GM18868 (cell line): ENCODE measurements around the gene BTBD8.
"Not testable (repeated sequence)": the region's sequence is repeated elsewhere in the genome, so short reads cannot be mapped to it uniquely, and the experiment has no call there.

ENCODE experiments used
- ATAC-seq: cut with Tn5 transposase; IDR thresholded peaks from one replicate; pipeline ENCODE4 v1.9.1; 2021; ENCODE audit warnings: mild to moderate bottlenecking, moderate library complexity; ENCODE audit not compliant: unreplicated experiment

BTBD8 gene

DNA sequence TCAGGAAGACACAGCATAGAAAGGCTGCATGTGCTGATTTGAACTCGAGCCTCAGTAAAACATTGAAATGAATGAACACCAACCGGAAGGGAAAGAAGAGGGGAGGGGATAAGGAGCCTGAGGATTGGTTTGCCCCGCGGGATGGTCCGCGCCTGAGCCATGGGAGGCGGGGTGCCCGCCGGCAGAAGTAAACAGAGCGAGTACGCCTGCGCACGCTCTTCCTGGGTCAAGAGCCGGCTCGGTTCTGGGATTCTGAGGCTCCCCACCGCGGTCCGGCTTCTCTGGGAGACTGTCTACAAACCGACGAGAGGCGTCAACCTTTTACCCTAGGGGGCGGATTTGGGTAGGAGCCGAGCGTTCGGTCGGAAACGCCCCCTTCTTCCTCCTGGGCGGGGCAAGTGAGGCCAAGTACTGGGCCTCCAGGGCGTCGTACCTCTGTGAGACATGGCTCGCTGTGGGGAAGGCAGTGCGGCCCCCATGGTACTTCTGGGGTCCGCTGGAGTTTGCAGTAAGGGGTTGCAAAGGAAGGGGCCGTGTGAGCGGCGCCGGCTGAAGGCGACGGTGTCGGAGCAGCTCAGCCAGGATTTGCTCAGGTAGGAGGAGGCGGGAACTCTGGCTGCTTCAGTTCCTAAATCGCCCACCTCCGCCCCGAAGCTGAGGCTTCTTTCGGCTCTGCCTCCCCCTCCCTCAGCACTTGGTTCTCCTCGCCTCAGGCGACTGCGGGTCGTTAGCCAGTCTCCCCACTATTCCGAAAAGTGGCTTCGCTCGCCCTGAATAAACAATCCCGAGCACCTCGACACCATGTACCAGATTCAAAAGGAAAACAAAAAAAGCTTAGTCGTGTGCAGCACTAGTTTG, at the start of gene BTBD8:
BTBD8 (plus strand) TSS at position 218 of the 858 bp plus-strand sequence; CDS start at position 445, 227 bp downstream.
- peak; percentile 95 for ATAC-seq

DNA sequence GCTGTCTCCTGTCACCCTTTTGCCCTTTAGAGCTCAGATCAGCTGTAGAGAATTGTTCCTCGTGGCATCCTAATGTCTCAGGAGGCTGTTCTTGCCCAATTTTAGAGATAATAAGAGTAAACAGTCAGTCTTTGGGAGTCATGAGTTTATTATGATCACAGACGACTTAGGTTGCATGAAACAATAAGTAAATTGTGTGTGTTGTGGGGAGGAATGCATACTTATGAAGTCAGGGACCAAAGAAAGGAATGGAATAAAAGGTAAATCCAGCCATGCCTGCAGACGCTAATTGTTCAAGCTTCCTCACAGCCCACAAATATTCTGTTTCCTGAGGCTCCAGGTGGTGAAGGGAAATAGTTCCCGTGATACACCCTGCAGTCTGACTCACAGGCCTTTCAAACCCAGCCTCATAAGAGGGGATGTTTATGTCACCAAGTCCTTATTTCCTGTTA, 49.5 kb upstream of the BTBD8 start:
- ATAC-seq: no peak

DNA sequence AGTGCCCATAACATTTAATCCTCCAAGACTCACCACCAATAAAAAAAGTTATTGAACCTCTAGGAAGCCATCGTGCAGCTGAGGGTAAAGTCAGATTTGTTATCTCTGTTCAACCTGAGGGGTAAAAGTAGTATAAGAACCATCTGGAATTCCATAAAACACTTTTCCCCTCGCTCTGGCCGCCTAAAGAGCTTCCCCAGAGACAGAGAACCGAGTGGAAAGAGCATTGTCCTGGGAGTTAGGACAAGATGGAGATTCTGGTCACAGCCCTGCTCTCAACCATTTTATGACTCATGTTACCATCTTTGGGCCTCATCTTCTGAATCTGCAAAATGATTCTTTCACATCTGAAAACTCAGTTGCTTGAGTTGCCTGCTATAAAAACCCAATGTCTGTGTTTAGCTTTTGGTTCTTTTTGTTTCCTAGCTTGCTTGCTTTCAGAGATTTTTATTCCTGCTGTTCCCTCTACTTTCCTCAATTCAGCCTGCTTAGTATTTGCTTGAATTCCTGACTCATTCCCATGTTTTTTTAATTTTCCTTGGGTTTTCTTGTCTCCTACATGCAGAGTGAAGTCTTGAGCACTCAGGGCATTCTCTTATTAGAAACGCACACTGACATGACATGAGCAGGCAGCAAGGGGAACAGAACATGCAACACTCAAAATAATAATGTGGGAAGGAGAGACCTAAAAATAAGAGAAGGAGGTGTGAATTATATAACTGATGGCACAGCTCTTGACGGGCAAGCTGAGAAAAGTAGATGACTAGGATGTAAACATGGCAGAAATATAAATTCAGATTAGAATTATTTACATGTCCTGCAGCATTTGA, 48.6 kb upstream of the BTBD8 start:
- no peak for ATAC-seq

DNA sequence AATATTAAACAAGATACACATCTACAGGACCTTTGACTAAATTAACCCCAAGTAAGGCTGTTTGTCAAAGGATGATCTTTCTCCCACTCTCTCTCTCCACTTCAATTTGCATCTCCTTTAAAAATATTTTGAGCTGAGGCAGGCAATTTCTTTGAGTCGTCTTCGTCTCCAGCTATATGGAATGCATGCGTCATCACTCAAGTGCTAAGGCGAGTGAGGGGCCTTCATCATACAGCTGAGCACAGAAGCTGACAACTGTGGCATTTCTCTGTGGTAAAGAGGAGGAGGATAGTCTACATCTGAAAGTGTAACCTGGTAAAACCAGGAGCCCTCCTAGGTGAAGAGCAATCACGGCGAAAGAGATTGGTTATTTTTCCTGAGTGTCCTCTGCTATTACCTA, 42.7 kb upstream of the BTBD8 start:
- ATAC-seq: no peak

DNA sequence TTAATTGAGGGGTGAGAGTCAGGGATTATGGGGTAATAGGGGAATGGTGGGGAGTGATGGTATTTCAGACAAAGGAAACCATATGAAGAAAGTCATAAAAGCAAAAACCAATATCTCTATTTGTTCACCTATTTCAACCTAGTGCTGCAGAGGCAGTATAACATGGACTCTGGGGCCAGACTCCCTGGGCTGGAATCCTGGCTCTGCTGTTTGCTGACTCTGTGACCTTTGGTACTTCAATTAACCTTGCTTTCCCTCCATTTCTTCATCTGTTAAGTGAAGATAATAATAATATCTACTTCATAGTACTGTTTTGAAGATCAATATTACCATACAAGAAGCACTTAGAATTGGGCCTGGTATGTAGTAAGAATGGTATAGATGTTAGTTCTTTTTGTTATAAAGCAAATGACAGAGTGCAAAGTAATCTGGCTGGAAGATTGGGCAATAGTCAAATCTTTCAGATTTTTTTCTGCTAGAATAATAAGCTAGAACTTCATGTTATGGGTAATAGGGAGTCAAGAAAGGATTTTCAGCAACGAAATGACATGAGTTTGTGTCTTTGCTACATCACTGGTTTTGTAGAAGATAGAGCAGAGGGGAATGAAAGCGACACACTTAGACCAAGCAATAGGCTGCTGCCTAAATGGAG, 41.3 kb upstream of the BTBD8 start:
- ATAC-seq: no peak

DNA sequence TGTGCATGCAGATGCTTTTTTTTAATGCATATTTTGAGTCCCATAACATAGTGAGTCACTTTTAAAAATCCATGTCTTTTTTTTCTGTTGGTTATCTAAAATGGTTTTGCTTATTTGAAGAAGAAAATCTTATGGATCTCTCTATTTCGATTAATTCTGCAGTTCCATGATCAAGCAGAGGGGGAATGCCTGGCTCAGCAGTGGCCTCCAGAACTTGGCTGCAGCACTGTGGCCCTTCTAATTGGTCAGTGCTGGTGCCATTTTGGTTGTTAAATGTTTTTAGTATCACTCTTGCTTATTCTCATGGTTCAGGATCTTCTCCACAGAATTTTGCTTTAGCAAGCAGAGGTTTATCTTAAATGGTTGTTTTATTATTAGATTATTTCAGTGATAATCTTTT, 39.2 kb upstream of the BTBD8 start:
- no peak for ATAC-seq

DNA sequence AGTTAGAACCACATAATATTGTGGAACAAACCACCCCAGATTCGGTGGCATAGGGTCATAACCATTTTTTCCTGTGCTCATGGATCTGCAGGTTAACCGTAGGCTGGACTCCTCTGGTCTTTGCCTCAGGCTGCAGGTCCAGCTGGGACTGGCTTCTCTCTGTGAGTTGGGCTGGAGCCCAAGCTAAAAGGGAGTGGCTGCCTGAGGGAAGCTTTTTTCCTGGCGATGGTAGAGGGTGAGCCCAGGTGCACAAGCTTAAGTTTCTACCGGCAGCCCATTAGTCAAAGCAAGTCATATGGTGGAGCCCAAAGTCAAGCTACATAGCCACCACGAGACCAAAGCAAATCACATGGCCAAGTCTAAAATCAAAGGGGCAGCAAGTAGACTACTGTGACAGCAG, 36.5 kb upstream of the BTBD8 start:
- no peak for ATAC-seq

DNA sequence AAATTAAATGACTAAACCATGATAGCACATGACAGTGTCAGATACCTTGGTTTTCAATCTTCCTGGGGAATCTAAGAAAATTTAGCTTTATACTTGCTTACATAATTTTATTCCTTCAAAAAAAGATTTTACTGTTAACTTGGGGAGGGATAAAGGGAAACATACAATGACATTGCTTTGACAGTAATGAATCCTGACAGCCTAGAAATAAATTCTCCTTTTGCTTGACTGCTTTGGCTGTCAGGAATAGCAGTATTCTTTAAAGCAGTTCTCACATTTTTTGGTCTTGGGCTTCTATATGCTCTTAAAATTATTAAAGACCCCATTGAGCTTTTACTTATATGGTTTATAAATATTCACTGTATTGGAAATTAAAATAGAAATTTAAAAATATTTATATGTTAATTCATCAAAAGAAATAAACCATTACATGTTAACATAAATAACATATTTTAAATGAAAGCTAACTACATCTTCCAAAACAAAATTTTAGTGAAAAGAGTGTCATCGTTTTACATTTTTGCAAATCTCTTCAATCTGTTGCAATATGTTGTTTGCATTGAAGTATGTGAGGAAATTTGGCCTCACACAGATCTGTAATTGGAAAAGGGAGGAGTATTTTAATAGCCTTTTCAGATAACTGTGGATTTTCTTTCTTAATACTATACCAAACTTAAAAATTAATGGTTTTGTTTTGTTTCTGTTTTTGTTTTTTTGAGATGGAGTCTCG, 34.2 kb upstream of the BTBD8 start:
- ATAC-seq: no peak

DNA sequence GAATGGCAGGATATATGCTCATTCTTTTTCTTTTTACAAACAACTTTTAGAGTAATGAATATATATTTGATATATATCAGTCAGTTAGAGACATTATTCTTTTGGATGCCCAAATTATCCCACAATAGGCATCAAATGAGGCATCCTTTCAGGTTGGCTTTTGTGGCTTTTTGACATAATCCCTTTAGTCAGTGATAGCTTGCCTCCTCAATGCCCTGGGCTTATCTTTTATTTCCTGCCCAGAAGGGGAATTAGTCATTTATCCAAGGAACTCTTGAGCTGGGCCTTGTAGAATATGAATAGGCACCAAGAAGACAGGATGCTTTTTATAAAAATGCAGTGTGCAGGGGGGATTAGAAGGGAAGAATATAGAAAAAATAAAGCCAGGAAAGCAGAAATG, 28.2 kb upstream of the BTBD8 start:
- ATAC-seq: no peak

DNA sequence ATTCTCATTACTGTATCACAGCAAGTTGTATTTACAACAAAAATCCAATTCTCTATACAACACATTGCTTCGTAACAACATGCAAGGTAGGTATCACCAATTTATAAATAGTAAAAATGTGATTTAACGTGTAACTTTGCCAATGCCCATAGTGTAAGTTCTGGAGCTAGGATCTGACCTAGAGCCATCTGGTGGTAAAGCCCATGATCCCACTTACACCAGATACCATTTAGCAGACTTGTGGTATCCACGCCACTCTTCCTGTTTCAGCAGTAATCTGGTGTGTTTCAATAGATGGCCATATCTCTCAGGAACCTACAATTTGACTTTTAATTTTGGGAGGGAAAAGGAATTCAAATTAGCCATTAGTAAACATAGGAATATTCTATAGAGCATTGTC, 15.1 kb upstream of the BTBD8 start:
- no peak for ATAC-seq

DNA sequence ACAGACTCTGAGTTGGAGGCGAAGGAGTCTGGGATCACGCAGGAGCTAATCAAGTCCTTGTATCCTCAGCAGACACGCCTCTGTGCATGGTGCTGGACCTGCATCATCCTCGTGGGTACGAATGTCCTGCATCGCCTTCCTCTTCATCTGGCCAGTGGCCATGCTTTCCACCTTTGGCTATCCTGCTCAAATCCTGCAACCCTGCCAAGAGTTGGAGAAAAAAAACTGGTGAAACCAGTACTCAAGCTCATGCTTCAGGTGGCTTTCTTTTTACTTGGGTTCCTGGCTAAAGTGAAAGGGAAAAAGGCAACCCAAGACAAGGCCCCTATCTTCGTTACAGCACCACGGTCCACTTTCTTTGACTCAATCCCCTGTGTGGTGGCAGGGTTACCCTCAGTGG, 13.8 kb upstream of the BTBD8 start:
- no peak for ATAC-seq

DNA sequence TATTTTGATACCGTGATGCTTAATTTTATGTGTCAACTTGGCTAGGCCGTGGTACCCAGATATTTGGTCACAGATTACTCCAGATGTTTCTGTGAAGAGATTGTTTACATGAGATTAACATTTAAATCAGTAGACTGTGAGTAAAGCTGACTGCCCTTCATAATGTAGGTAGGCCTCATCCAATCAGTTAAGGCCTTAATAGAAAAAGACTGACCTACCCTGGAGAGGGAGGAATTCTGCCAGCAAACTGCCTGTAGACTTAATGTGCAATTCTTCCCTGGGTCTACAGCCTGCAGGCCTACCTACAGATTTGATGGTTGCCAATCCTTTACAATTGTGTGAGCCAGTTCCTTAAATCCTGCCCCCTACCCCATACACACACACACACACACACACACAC, 9.3 kb upstream of the BTBD8 start:
- ATAC-seq: no peak

DNA sequence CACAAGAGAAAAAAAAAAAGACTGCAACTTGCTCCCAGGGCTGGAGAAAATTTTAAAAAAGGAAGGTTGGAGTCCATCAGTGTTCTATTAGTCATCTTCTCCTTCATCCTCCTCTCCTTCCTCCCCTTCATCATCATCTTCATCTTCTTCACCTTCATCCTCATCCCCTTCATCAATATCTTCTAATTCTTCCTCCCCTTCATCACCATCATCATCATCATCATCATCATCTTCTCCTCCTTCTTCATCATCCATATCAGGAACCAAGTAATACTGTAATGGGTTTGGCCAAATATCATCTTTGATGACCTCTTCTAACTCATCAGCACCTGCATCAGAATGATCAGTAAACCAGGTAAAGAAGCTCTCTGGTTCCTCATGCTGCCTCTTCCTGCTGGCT, 5.7 kb upstream of the BTBD8 start:
- not testable (repeated sequence) for ATAC-seq

DNA sequence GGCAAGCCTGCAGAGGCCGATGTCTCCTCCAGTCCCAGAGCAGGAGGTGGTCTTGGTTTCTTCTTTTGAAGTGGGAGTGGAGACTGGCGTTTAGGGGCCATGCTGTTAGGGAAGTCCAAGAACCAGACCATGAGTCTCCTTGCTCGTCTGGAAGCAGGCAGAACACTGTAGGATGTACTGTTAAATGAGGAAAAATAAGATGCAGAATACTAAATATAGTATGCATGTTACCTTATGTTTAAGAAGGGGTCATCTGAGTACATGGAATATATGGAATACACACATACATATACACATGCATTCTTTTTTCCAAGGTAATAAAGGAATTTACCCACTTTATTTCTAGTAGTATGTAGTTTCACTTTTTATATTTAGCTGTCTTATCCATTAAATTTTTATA, 4.8 kb upstream of the BTBD8 start, which contains the start of gene SETSIP:
SETSIP (minus strand) TSS at position 101 of the 400 bp plus-strand sequence; CDS start at position 101, 0 bp downstream.
- ATAC-seq: no peak

DNA sequence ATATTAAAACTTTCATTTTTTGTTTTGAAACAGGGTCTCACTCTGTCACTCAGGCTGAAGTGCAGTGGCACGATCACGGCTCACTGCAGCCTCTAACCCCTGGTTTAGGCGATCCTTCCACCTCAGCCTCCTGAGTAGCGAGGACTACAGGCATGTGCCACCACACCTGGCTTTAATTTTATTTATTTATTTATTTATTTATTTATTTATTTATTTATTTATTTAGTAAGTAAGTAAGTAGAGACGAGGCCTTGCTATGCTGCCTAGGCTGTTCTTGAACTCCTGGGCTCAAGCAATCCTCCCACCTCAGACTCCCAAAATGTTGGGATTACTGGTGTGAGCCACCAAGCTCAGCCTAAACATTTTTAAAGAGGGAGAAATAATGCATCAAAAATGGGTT, 3.8 kb upstream of the BTBD8 start:
- no peak for ATAC-seq

DNA sequence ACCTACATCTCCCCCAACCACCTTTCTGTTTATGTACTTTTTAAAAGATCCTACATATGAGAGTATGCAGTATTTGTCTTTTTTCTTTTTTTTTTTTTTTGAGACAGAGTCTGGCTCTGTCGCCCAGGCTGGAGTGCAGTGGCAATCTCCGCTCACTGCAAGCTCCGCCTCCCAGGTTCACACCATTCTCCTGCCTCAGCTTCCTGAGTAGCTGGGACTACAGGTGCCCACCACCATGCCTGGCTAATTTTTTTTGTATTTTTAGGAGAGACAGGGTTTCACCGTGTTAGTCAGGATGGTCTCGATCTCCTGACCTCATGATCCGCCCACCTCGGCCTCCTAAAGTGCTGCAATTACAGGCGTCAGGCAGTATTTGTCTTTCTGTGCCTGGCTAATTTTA, 2.1 kb upstream of the BTBD8 start:
- ATAC-seq: not testable (repeated sequence)

DNA sequence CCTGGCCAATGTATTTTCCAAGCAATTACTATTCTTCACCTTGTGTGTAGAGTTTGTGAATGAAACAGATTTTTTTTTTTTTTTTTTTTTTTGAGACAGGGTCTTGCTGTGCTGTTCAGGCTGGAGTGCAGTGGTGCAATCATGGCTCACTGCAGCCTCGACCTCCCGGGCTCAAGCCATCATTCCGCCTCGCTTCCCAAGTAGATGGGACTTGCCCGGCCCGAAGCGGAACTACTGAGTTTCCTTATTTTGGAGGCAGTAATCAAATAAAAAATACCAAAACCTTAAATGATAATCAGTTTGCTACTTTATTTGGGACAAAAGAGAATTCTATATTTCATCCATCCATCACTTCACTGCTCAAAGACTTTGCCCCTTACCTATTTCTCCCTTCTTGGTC, 704 bp upstream of the BTBD8 start:
- no peak for ATAC-seq

DNA sequence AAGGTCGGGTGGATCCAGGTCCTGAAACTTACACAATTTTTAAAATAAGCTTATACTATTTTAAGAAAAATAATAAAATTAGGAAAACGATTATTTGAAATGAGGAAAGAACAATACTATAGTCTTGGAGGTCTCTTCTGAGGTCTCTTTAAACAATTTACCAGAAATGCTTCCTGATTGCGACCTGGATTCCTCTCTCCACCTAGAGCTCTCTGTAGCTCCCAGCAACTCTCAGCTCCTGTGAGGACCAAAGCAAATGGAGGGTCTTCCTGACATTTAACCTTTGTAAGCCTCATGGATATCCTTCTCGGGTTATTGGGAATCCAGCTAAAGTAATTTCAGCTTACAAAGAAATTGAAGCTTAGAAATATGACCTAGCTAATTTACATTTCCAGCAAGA, 886 bp downstream of the BTBD8 start:
- no peak for ATAC-seq

DNA sequence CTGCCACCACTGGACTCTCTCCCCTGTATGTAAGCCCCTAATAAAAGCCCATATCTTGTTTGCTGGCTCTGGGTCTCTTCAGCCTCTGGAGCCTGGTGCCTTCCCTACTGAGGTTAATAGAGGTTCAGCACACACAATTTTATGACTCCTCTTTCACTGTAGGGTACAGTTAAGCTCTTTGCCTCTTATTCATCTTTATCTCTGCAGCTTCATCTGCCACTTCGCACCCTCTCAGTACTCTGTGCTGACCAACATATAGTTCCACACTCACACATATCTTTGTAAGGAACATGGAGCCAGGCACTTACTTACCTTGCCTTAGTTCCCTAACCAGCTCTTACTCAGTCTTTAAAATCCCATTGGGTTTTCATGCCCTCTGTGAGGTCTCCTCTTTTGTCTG, 4.5 kb downstream of the BTBD8 start:
- ATAC-seq: no peak

DNA sequence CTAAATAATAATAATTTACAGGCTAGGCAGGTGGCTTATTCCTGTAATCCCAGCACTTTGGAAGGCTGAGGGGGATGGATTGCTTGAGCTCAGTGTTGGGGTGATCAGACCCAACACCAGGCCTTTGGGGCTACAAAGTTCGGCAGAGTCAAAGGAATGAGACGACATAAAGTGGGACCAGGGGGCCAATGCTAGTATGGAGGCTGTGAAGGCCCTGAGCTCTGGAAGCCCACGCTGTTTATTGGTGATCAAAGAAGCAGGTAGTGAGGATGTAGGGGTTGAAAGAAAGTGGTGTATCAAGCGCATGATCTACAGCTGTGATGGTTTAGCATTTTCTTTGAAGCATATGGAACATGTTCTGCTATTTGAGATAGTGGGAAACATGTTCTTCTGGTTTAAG, 5.6 kb downstream of the BTBD8 start:
- no peak for ATAC-seq

DNA sequence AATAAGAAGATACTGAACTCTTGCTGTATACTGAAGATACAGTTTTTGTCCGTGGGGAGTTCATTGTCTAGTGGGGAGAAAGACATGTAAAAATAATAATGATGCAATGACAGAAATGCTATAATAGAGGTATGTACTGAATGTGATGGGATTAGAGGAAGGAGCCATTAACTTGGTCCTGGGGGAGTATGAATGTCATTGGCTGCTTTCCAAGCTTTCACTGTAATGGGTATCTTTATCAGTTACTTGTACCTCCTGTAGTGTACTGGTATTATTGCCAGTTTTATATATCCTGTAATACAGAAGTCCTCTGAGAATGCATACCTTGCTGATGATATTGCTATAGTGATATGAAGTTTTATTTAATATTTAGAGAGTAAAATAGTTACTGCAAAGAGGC, 7.4 kb downstream of the BTBD8 start:
- ATAC-seq: no peak
